Stimulated activated CD4-positive, alpha-beta T cell treated with anti-CD3 and anti-CD28 coated beads, Interleukin-12 subunit alpha, Interleukin-12 subunit beta, amount 100 ng/mL, for 48 hours (primary cell): ENCODE results near the gene ITM2C.

Experiments used
- DNase-seq, 3 donors: peaks; one replicate each; pipeline ENCODE4 v3.0.0-alpha.2; 2020; ENCODE audit warnings: low read depth in 2 of 3, low spot score in 1 of 3

The ITM2C gene

GRCh38 chr2:230906471-230907230, 41.9 kb downstream of the ITM2C start:
- DNase-seq = no peak

GRCh38 chr2:230907361-230908091, 42.8 kb downstream of the ITM2C start:
- DNase-seq = no peak

GRCh38 chr2:230908092-230908594, 43.4 kb downstream of the ITM2C start:
- no peak for DNase-seq

- peak; percentile 67 to 72 (median 68) for DNase-seq
These were observed 44.0 kb downstream of the ITM2C start for GRCh38 chr2:230908595-230909191.

- no peak for DNase-seq
These were observed 45.3 kb downstream of the ITM2C start for GRCh38 chr2:230909841-230910545.

GRCh38 chr2:230910546-230911177, 45.9 kb downstream of the ITM2C start:
- DNase-seq = no peak

- no peak for DNase-seq
These were observed 47.3 kb downstream of the ITM2C start for GRCh38 chr2:230912046-230912445.

GRCh38 chr2:230912724-230913123, 48.0 kb downstream of the ITM2C start:
- DNase-seq = no peak

GRCh38 chr2:230913406-230914143, 48.8 kb downstream of the ITM2C start:
- DNase-seq = no peak

GRCh38 chr2:230914886-230915285, 50.1 kb downstream of the ITM2C start:
- no peak for DNase-seq

DNA sequence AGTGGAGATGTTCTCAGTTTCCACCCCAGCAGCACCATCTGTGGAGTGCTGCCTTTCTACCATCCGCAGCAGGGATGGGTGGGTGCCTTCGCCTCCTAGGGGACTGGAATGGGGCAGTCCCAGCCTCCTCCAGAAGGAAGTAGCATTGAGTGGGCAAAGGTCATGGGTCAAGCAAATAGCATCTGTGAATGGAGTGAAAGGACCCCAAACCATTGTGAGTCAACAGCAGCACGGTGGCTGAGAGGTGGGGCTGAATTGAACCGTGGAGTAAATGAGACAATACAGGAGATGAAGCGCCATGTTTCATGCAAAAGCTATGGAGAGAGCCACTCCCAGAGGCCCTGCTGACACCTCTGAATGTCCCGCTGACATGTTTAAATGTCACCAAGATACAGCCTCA, 50.6 kb downstream of the ITM2C start:
- no peak for DNase-seq

DNA sequence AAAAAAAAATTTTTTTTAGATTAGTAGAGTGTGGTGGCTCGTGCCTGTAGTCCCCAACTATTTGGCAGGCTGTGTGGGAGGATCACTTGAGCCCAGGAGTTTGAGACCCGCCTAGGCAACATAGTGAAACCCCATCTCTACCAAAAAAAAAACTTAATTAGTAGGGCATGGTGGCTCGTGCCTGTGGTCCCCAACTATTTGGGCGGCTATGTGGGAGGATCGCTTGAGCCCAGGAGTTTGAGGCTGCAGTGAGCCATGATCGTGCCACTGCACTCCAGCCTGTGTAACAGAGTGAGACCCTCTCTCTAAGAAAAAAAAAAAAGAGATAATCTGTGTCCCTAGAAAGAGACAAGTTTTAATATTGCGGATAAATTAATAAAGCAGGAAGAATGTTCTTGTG, 51.5 kb downstream of the ITM2C start:
- no peak for DNase-seq

- DNase-seq = no peak
These were observed 54.5 kb downstream of the ITM2C start for GRCh38 chr2:230919240-230919639.

- no peak for DNase-seq
These were observed 54.9 kb downstream of the ITM2C start for GRCh38 chr2:230919681-230920080.

- DNase-seq = no peak
These were observed 55.4 kb downstream of the ITM2C start for GRCh38 chr2:230920167-230920566.

DNA sequence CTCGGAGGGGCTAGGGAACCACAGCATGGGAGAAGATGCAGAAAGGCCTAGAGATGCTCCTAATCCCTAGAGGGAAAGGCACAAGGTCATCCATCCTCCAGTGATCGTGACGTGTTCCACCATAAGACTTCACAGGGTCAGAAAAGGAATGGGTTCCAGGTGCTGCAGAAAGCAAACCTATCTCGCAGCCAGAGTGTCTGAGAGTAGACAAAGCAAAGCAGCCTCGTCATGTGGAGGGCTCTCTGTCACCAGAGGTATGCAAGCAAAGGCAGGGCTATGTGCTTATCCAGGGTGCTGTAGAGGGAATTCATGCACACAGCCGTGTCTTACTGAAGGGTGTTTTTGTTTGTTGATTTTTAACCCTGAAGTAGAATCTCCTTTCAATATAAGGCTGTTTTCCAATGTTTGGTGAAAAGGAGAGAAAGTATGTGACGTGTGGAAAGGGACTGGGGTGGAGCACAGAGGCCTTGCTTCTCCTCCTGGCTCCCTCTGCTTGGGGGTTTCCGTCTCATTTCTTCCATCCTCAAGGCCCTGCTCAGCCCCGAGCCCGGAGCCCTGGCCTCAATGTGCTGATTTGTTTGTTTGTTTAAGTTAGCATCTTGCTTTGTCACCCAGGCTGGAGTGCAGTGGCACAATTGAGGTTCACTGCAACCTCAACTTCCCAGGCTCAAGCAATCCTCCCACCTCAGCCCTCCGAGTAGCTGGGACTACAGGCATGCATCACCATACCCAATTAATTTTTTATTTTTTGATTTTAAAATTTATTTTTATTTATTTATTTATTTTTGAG, 57.3 kb downstream of the ITM2C start:
- DNase-seq = no peak

- no peak for DNase-seq
These were observed 58.4 kb downstream of the ITM2C start for GRCh38 chr2:230922951-230923717.

GRCh38 chr2:230924092-230924469, 59.3 kb downstream of the ITM2C start:
- DNase-seq = no peak
